ENCODE results near the gene RNF6.
"Not testable (repeated sequence)": the region's sequence is repeated elsewhere in the genome, so short reads cannot be mapped to it uniquely, and the experiment has no call there.

RNF6 gene

DNA sequence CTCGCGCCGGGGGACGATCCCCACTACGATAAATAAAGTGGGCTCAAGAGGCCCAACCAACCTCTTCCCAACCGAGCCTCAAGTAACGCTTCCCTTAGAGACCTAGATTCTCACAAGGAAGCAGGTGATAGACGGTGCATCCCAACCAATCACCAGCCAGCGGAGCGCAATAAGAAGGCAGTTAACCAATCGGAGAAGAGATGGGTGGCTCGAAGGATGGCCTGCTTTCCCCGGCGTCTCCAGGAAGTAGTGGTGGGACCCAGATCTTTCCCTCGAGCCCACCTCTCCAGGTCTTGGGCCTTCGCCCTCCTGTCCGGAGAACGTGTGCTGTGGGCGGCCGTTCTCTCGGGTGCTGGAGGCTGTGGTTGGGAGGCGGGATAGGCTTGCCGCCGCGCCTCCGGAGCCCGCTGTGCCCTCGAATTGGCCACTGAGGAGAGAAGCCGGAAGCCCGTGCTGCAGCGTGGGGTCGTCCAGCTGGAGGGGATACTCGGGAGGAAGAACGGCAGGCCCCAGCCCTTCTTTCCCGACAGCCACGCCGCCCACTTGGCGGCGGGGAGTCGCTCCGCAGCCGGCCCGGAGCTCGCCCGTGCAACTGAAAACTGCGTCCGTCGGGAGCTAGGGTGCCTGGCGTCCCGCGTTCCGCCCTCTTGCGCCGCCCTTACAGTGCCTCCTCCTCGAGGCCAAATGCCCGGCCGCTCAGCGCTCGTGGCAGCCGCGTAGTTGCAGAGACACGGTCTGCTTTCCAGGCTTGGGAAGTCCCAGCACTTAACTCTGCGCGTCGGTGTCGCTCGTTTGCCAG is at the start of gene RNF6:
TSS of gene RNF6 (minus strand) at position 594 of the 799 bp plus-strand sequence. CDS start 2,665 bp downstream, outside the sequence.
- DNase-seq, result peak; percentile 93

DNA sequence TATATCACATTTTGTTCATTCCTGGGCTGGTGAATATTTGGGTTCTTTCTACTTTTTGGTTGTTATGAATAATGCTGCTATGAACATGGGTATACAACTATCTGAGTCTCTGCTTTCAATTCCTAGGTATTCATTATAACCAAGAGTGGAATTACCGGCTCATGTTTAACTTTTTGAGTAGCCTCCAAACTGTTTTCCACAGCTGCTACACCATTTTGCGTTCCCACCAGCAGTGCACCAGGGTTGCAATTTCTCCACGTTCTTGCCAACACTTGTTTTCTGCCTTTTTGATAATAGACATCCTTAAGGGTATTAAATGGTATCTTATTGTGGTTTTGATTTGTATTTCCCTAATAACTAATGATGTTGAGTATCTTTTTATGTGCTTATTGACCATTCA is 48.6 kb upstream of the RNF6 start:
- no peak for DNase-seq

- DNase-seq, result no peak
Observed at GRCh38 chr13:26266311-26266710, 44.2 kb upstream of the RNF6 start.

DNA sequence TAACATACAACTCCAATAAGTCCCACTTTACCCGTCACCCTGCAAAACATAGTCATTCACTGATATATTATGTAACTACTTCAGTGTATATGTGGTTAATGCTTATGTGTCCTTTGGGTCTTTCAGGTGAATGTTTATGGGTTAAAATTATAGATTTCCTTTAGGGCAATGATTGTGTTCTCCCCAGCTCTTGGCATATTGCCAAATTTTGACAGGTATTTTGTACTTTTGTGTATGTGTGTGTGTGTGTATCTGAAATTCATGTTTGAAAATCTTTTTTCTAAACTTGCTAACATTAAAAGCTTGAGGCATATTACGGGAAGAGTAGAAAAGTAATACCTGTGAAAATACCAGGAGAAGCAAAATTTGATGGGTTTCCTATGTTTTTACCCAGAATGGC is 40.0 kb upstream of the RNF6 start:
- DNase-seq, result no peak

DNA sequence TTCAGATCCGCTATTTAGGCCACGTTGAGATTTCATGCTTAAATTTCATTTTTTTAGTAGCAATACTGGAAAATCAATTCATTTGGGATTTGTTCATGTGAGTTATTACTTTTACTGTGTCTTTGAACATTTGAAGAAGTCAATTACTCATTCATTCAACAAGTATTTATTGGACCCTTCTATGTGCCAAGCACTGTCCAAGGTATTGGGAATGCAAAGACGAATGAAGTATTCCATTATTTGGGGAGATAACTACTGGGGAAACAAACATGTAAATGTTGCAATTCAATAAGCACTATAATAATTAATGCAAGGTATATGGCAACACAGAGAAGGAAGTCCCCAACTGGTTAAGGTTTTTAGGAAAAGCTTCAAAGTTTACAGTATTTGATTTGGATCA is 37.5 kb upstream of the RNF6 start:
- DNase-seq, result no peak

- DNase-seq, result no peak
Observed at GRCh38 chr13:26257049-26257448, 34.9 kb upstream of the RNF6 start.

DNA sequence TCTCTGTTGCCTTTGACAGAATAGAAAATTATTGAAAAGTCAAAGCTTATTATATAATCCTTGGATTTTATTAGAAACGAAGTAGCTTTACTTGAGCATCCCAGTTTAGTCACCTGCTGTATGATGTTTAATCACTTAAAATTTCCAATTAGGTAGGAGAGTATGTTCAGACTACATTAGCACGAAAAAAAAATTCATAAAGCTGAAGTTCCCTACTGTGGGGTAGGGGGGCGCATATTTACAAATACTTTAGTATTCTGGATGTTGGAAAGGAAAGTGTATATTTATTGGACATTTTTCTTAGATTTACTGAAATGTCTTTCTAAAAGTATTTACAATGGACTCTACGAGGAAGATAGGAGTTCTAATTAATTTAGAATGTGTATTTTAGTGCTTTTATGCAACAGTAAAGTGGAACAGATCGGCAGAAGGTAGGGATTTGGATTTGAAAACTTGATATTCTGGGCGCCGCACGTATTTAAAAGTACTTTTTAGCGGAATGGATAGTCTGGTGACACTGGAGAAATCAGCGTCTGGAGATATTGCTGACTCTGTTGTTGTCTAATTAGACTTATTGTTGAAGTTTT is 33.7 kb upstream of the RNF6 start:
- DNase-seq, result no peak

DNA sequence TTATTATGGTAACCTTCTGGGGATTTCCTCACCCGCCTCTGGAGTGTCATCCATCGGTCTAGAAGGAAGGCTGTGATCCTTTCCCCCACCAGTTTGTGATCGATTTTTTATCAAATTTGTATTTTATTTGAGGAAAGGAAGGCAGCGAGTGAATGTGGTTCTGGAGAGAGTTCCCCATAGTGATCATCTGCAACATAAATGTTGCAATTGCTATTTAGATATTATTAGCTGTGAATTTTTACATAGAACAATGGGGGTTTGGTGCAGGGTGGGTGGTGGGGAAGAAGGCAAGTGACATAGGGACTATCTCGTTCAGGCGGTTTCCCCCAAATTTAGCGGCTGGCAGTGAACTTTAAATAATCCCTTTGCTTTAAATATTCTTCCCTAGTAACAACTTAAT is 33.0 kb upstream of the RNF6 start:
- no peak for DNase-seq

DNA sequence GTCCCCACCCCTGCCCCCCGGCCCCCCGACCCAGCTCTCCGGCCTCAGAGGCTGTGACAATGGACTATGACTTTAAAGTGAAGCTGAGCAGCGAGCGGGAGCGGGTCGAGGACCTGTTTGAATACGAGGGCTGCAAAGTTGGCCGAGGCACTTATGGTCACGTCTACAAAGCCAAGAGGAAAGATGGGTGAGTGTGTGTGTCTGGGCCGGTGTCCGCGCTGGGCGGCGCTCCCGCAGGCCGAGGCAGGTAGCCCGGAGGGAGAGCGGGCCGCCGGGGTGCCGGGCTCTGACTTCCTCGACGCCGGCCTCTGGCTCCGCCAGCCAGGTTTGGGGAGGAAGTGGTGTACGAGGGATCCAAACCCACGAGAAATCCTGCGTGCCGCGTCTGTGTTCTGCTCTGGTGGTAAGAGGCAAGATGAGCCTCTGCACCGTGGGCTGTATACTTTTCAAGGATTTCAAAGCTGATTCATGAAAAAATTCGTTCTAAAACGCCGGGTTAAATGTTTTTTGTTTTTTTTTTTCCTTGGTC is 32.5 kb upstream of the RNF6 start:
- peak; percentile 40 for DNase-seq

DNA sequence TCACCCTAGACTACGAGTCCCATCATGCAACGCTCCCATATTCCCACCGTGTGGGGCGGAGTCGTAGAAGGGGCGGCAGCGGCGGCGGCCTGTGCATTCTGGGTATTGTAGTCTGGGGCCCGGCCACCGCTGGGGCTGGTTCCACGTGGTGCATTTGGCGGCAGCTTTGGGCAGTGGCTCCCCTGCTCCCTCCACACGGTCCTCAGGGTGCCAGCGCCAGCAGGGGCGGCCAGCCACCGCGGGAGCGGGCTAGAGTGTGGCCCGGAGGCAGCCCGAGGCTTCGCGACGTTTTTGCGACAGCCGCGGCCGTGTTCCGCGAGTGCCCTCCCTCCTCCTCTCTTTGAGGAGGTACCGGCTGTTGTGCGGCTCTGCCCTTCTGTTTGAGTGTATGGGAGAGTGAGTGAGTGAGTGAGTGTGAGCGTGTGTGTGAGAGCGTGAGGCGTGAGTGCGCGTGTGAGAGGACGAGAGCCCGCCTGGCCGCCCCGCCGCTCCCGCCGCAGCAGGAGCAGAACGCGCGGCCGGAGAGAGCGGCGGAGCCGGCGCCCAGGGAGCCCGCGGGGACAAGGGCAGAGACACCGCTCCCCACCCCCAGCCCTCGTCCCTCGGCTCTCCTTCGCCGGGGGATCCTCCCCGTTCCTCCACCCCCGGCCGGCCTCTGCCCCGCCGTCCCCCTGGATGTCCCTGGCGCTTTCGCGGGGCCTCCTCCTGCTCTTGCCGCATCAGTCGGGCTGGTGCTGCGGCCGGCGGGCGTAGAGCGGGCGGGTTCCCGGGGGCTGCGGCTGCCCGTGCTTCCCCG is 31.9 kb upstream of the RNF6 start, which contains the start of gene CDK8:
TSS of gene CDK8 (plus strand) at position 343 of the 796 bp plus-strand sequence. CDS start 513 bp downstream, outside the sequence.
- DNase-seq, result peak; percentile 92

DNA sequence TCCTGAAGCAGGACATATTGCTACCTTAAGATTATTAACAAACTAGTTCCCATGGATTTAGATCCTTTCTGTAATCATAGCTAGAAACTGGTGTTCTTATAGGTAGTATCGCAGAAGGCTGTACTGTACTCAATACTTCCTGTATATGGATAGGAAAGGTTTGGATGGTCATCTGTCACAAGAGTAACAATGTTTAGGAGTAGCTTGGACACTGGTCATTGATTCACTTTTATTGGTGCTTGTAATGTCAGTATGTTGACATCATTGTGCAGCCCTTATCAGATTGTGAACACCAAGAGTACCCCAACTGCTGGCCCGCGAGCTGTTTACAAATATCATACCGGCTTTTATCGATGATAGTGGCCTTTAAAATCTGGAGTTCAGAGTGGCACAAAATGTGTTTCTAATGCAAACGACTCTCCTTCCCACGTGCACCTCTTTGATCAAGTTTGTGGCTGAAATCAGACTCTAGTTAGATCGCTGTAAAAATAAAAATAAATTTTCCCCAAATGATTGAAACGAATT is 31.2 kb upstream of the RNF6 start:
- no peak for DNase-seq

DNA sequence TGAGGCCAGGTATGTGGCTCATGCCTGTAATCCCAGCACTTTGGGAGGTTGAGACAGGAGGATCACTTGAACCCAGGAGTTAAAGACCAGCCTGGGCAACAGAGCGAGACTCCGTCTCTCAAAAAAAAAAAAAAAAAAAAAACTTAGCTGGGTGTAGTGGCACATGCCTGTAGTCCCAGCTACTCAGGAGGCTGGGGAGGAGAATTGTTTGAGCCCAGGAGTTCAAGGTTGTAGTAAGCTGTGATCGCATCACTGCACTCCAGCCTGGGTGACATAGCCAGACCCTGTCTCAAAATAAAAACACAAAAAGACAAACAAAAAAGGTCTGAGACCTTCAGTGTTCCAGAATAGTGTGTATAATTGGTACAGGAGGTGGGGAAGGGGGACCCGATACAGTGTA is 29.9 kb upstream of the RNF6 start:
- DNase-seq, result not testable (repeated sequence)

- no peak for DNase-seq
Observed at GRCh38 chr13:26249551-26249950, 27.4 kb upstream of the RNF6 start.

GRCh38 chr13:26247608-26248007 is 25.5 kb upstream of the RNF6 start:
- no peak for DNase-seq

DNA sequence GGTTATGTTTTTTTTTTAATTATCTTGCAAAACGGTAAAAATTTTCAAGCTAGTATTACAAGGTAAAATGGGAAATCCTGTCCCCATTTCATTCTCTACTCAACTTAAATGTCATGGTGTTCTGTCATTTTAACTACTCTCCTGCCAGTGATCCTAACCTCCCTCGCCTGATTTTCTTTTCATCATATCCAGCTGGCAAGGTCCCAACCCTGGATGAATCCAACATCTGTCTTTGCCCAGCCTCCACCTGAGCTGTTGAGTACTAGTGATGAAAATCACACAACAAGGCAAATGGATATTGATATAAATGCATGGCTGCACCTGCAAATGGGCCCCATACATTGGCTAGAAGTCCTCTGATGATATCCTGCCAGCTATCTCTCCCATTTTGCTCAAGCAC is 24.9 kb upstream of the RNF6 start:
- no peak for DNase-seq

DNA sequence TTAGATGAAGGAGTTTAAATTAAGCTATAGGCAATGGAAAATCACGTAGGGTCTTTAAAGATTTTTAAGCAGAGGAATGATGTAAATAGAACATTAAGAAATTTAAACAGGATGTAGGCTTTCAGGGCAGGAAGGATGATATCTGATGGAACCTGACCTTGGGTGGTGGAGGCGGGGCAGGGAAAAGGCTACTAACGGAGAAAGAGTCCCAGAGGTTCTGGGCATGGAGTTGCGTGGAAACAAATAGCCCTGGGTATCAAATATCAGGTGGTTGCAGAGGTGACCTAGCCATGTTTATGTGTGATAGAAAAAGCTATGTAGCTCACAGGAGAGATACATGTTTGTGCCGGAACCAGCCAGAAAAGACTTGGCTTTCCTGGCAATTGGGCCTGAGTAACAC is 24.0 kb upstream of the RNF6 start:
- DNase-seq, result no peak

- no peak for DNase-seq
Observed at GRCh38 chr13:26236296-26236695, 14.2 kb upstream of the RNF6 start.

- DNase-seq, result peak; percentile 11
Observed at GRCh38 chr13:26230703-26231102, 8.6 kb upstream of the RNF6 start.

GRCh38 chr13:26229080-26229615 is 7.0 kb upstream of the RNF6 start:
- DNase-seq, result no peak

DNA sequence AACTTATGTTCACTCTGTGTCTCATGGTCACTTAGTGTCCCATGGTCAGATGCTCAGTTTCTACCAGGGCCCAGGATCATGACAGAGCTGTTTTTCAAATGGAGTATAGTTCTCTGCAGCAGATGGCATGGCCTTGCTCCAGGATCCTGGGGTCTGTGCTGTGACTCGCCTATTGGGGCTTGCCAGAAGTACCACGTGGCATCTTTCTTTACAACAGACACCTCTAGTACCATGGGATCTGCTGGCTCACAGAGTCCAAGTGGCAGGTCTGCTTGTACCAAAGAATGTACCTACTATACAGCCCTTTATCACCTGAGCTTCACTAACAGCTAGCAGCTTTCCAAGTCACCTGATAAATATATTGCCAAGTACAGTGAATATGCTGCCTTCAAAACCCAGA is 6.0 kb upstream of the RNF6 start:
- DNase-seq, result no peak

GRCh38 chr13:26227166-26227971 is 5.3 kb upstream of the RNF6 start:
- DNase-seq, result no peak

Measured in DMS153 (cell line).